HepG2 (cell line): ENCODE data around the gene PEPD. TPM values are rescaled to one million over a fixed set of nuclear protein-coding genes. Genes with fewer than 3 reads are reported as not detected.

Source experiments
- ATAC-seq: fragments of 200-7000 bp; cut with Tn5 transposase; 3 replicates; pipeline ENCODE4 v1.9.1; 2020; ENCODE audit warnings: mild to moderate bottlenecking, moderate library complexity
- BruUV-seq: library from RNA; stranded (reverse); fragments of 400-500 nt; replicated peaks from 2 replicates; lab custom pipeline; 2021; lab: Mats Ljungman, UMichigan
- CTCF ChIA-PET: fragments of 300-600 bp; formaldehyde crosslinking; extraction: SDS; loops from one replicate; lab custom pipeline; 2021; ENCODE audit warnings: low total read pairs, inconsistent platforms, low intra/inter-chr PET ratio; lab: Yijun Ruan, JAX
- POLR2A ChIA-PET: fragments of 350-600 bp; sonication (Branson Sonifier 250); formaldehyde crosslinking; loops from one replicate; lab custom pipeline; 2020; ENCODE audit warnings: antibody characterized with exemption, inconsistent platforms; lab: Yijun Ruan, JAX
- DNase-seq: peaks from one replicate; pipeline ENCODE4 v3.0.0-alpha.2; 2015; ENCODE audit warnings: low spot score
- FAIRE-seq: peaks from 3 replicates; lab custom pipeline; 2011; peaks lifted over from hg19 to GRCh38; lab: Jason Lieb, UNC
- H2AFZ ChIP-seq: one replicate; pipeline ENCODE4 v1.6.1; 2011; ENCODE audit warnings: low read length, inconsistent platforms
- H3K27ac ChIP-seq: fragments of 300-600 bp; 3 replicates; pipeline ENCODE4 v1.8.0; 2011; ENCODE audit warnings: mixed run types, mild to moderate bottlenecking, mixed read lengths, low read length, inconsistent platforms; ENCODE audit not compliant: insufficient read depth; ENCODE audit errors: extremely low read length
- H3K27me3 ChIP-seq, 2 experiments: fragments of 200-600 bp in 1 of 2; 2 replicates in 1 of 2; 3 replicates in 1 of 2; pipeline versions ENCODE4 v1.6.0 to v1.8.0; 2011; ENCODE audit warnings: low read length in 2 of 2, mild to moderate bottlenecking in 2 of 2, moderate library complexity in 2 of 2, inconsistent platforms in 1 of 2; ENCODE audit not compliant: insufficient read depth in 2 of 2, control insufficient read depth in 1 of 2
- H3K36me3 ChIP-seq, 2 experiments: fragments of 200-600 bp in 1 of 2; replicated peaks in 1 of 2; 2 replicates in 1 of 2; 3 replicates in 1 of 2; pipeline versions ENCODE4 v1.5.1 to v1.8.0; 2011; ENCODE audit warnings: low read length in 2 of 2, inconsistent platforms in 1 of 2; ENCODE audit not compliant: insufficient read depth in 2 of 2, control insufficient read depth in 1 of 2
- H3K4me1 ChIP-seq: 2 replicates; pipeline ENCODE4 v1.5.1; 2012; ENCODE audit warnings: low read length, inconsistent platforms; ENCODE audit not compliant: insufficient read depth
- H3K4me2 ChIP-seq: 2 replicates; pipeline ENCODE4 v1.6.0; 2011; ENCODE audit warnings: low read depth, low read length, inconsistent platforms
- H3K4me3 ChIP-seq, 3 experiments: fragments of 200-600 bp in 1 of 3; sonication (generic), shearing (Covaris generic) in 1 of 3; replicated peaks in 1 of 3; 2 replicates each; pipeline ENCODE4 v1.5.1; 2011 to 2016; ENCODE audit warnings: low read length in 3 of 3, inconsistent platforms in 2 of 3, low read depth in 2 of 3, mild to moderate bottlenecking in 2 of 3, control low read depth in 1 of 3, mixed read lengths in 1 of 3; ENCODE audit not compliant: insufficient read depth in 1 of 3
- H3K79me2 ChIP-seq: one replicate; pipeline ENCODE4 v1.6.1; 2011; ENCODE audit warnings: low read length, inconsistent platforms; ENCODE audit not compliant: insufficient read depth
- H3K9ac ChIP-seq: 2 replicates; pipeline ENCODE4 v1.6.0; 2011; ENCODE audit warnings: mild to moderate bottlenecking, low read depth, low read length, inconsistent platforms; ENCODE audit not compliant: insufficient read depth
- H3K9me3 ChIP-seq: 2 replicates; pipeline ENCODE4 v1.5.1; 2012; ENCODE audit warnings: mild to moderate bottlenecking, low read length
- H4K20me1 ChIP-seq: 2 replicates; pipeline ENCODE4 v1.6.0; 2011; ENCODE audit warnings: inconsistent platforms, mild to moderate bottlenecking, low read length, moderate library complexity; ENCODE audit not compliant: insufficient read depth
- CREB1 ChIP-seq, 2 experiments: fragments of 450-650 bp in 1 of 2; IDR thresholded peaks; 2 replicates each; pipeline ENCODE4 v1.6.1; 2016 to 2017; ENCODE audit warnings: control low read depth in 1 of 2, mild to moderate bottlenecking in 1 of 2, missing compliant biosample characterization in 1 of 2, missing genetic modification characterization in 1 of 2
- DPF2 ChIP-seq: sonication (generic); formaldehyde crosslinking; IDR thresholded peaks from 2 replicates; pipeline ENCODE4 v1.4.0; 2020; ENCODE audit warnings: mild to moderate bottlenecking, low read depth, missing genetic modification reagents, borderline replicate concordance
- HDAC6 ChIP-seq: fragments of 200-600 bp; sonication (generic); IDR thresholded peaks from 2 replicates; pipeline ENCODE4 v1.7.0; 2017; ENCODE audit warnings: mild to moderate bottlenecking, antibody characterized with exemption, low read length, low read depth
- JDP2 ChIP-seq: sonication (generic); formaldehyde crosslinking; IDR thresholded peaks from 2 replicates; pipeline ENCODE4 v1.8.1; 2022; ENCODE audit warnings: missing genetic modification reagents, borderline replicate concordance
- KDM1A ChIP-seq: IDR thresholded peaks from 2 replicates; pipeline ENCODE4 v1.6.1; 2016; ENCODE audit warnings: missing compliant biosample characterization
- NR2F2 ChIP-seq: IDR thresholded peaks from 2 replicates; pipeline ENCODE4 v1.6.1; 2012; ENCODE audit warnings: low read depth, inconsistent platforms, borderline replicate concordance
- RARA ChIP-seq: IDR thresholded peaks from 2 replicates; pipeline ENCODE4 v1.6.1; 2016; ENCODE audit warnings: missing genetic modification reagents, missing compliant biosample characterization
- RBM22 ChIP-seq: fragments of 200-400 bp; formaldehyde crosslinking; optimal IDR thresholded peaks from 2 replicates; pipeline ENCODE3; 2017; ENCODE audit warnings: mild to moderate bottlenecking, low read length, moderate library complexity
- SIX4 ChIP-seq: sonication (generic); formaldehyde crosslinking; IDR thresholded peaks from 2 replicates; pipeline ENCODE4 v1.4.0; 2020; ENCODE audit warnings: missing genetic modification reagents
- TGIF2 ChIP-seq: IDR thresholded peaks from 2 replicates; pipeline ENCODE4 v1.6.1; 2016; ENCODE audit warnings: control low read depth, missing compliant biosample characterization
- ZNF24 ChIP-seq: fragments of 450-650 bp; IDR thresholded peaks from 2 replicates; pipeline ENCODE4 v1.6.1; 2017; ENCODE audit warnings: antibody characterized with exemption, mild to moderate bottlenecking
- ZNF251 ChIP-seq: sonication (generic); formaldehyde crosslinking; IDR thresholded peaks from 2 replicates; pipeline ENCODE4 v1.9.0; 2021; ENCODE audit warnings: mild to moderate bottlenecking, missing genetic modification reagents
- ZNF432 ChIP-seq: sonication (generic); formaldehyde crosslinking; IDR thresholded peaks from 2 replicates; pipeline ENCODE4 v1.5.0; 2020; ENCODE audit warnings: missing genetic modification reagents, mild to moderate bottlenecking, borderline replicate concordance
- WGBS: methylation state at CpG from one replicate; pipeline ENCODE4 v1.1.6; 2017; ENCODE audit warnings: low lambda C conversion rate; 5-methylcytosine and 5-hydroxymethylcytosine counted together
- in situ Hi-C: cut with HindIII; loops from 2 replicates; pipeline ENCODE4 v1.10.0; 2017; ENCODE audit warnings: low pct_unique_long_range_greater_than_20kb; ENCODE audit not compliant: extremely low pct_ligation_motif_present
- intact Hi-C: fragments of 100-400 bp; cut with micrococcal nuclease; formaldehyde crosslinking; loops from one replicate; pipeline ENCODE4 v1.10.0; 2022; ENCODE audit not compliant: unreplicated experiment
- polyA plus RNA-seq, 8 experiments: library from polyadenylated mRNA; depleted of rRNA in 3 of 8; stranded (reverse) in 7 of 8; unstranded in 1 of 8; fragments of >200 nt; fragmentation: Illumina TruSeq in 4 of 8; extraction: Trizol in 4 of 8; gene quantifications; 2 replicates each; pipeline versions ENCODE4 v1.2.1 to v1.2.3, GENCODE V29; 2011 to 2016; ENCODE audit warnings: low read depth in 4 of 8, missing spikeins in 1 of 8, mixed read lengths in 1 of 8; ENCODE audit not compliant: insufficient read depth in 1 of 8
- total RNA-seq, 5 experiments: library from RNA; depleted of rRNA; stranded (reverse); fragments of >200 nt; fragmentation: Illumina TruSeq; extraction: Trizol; gene quantifications; 2 replicates each; pipeline ENCODE4 v1.2.3, GENCODE V29; 2016; ENCODE audit warnings: low read depth in 1 of 5

The PEPD gene
- total and polyA plus RNA-seq, 2 of the 13 experiments (the other 11 are each of a cell fraction or from before 2014, with no cell fraction given) = 60.7 to 75.1 TPM

DNA sequence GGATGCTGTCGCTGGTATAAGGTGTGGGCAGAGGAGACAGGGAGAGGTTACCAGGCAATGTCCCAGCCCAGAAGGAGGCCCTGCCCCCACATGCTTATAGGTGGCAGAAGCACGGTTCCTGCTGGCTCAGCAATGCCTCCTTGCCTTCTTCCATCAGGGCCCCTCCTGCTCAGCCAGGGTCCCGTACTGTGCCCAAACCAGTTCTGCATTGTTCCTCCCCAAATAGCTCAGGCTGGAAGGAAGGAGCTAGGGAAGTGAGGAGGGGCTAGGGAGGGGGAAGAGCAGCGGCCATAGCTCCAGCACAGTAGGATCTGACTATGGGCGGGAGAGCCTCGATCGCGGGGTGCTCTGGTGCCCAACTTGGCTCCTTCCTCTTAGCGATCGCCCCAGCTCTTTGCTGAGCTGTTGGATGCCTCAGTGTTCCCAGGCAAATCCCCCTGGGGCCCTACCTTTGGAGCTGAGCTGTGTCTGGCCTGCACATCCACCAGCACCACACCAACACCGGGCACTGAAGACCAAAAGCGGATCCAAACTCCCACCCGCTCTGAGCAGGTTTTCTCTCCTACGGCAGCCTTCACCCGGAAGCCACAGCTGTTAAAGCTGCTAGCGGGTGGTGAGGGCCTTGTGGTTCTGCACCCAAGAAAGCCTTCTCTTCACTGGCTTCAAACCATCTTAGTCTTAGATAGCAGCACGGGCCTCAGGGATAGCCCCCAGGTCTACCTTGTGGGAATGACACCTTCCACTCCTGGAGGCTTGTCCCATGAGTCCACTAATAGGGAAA lies 32.1 kb upstream of the PEPD start:
- DNase-seq (no peak), FAIRE-seq (no peak)
- WGBS = 26% methylated on average over 4 of the region's 17 CpGs
- intact Hi-C loops (no loop called here), in situ Hi-C loops (no loop called here)
- H3K4me2 ChIP-seq = no peak overlapping the region
- H3K79me2 ChIP-seq = no peaks in the 10 kb centered on the region
- H3K9ac ChIP-seq = no peak overlapping the region
- no peaks in the 10 kb centered on the region for H3K9me3 ChIP-seq
- POLR2A ChIA-PET = no interaction called here
- H3K4me3 ChIP-seq = no peak overlapping the region
- CTCF ChIA-PET = no interaction called here
- no peaks in the 10 kb centered on the region for H3K36me3 ChIP-seq
- peaks cover 2 to 29% of the 10 kb centered on the region in 2 experiments; a peak in 4 of 5 replicates for H3K27me3 ChIP-seq
- no peak overlapping the region for H2AFZ ChIP-seq
- no peak overlapping the region for H3K27ac ChIP-seq
- H3K4me1 ChIP-seq = no peaks in the 10 kb centered on the region
- BruUV-seq = no TSS peak
- no peak for TF ChIP-seq HDAC6
- TF ChIP-seq CREB1 (IDR thresholded peaks at IDR 0.05) = no peak
- no peak for TF ChIP-seq CREB1 (CRISPR knock-in tag; IDR thresholded peaks at IDR 0.05)
- no peak for TF ChIP-seq ZNF251 (CRISPR knock-in tag)
- no peak for TF ChIP-seq DPF2 (CRISPR knock-in tag)
- no peak for TF ChIP-seq RARA
- no peak for TF ChIP-seq NR2F2
- no peak for TF ChIP-seq SIX4 (CRISPR knock-in tag)
- TF ChIP-seq TGIF2 (CRISPR knock-in tag) = no peak
- TF ChIP-seq ZNF24 = no peak
- no peak for TF ChIP-seq KDM1A
- no peak for TF ChIP-seq ZNF432 (CRISPR knock-in tag)
- TF ChIP-seq RBM22 = no peak
- no peak for TF ChIP-seq JDP2
- TF ChIP-seq, all 625 proteins: peak for 0
- ATAC-seq = no peak
- H4K20me1 ChIP-seq = no peaks in the 10 kb centered on the region
